Measurements from ENCODE around the gene NFIX.

- no peak for TF ChIP-seq CTCF (conservative IDR thresholded peaks at IDR 0.05; ENCODE audit: low read depth in 2 of 2)
- TF ChIP-seq EZH2phosphoT487 (IDR thresholded peaks at IDR 0.05; ENCODE audit: unreplicated experiment) = no peak
- no peak for TF ChIP-seq POLR2AphosphoS5 (IDR thresholded peaks at IDR 0.05; ENCODE audit: low read depth)
- no peak for TF ChIP-seq EZH2 (IDR thresholded peaks at IDR 0.05; ENCODE audit: low read depth, unreplicated experiment)
- no peak for TF ChIP-seq CREB1 (CRISPR knock-in tag; IDR thresholded peaks at IDR 0.05; ENCODE audit: low read depth)
Observed at GRCh38 chr19:13122275-13122878, 127.1 kb downstream of the NFIX start.

Data from GM23338 (cell line).